Muscle of back (tissue), 11 donors: ENCODE results near the gene IL23R. TPM values are rescaled to one million over a fixed set of nuclear protein-coding genes. Genes with fewer than 3 reads are reported as not detected.
A peak's percentile ranks its signal among the peaks of the same experiment; 100 is the strongest.

Experiments used
- DNase-seq, 3 donors: peaks; one replicate each; pipeline versions ENCODE4 v3.0.0 to v3.0.0-alpha.2; 2013
- polyA plus RNA-seq, 10 donors: library from polyadenylated mRNA; unstranded; fragments of 120-200 nt; gene quantifications; one replicate each; pipeline ENCODE4 v1.2.1, GENCODE V29; 2013; ENCODE audit not compliant: insufficient read length in 10 of 10

IL23R gene
- polyA plus RNA-seq, 10 donors: 0.04 to 0.12 (median 0.10) TPM; not detected in 7

GRCh38 chr1:67298762-67299161 lies 132.5 kb downstream of the IL23R start:
- DNase-seq: no peak

- no peak for DNase-seq
These were observed 133.0 kb downstream of the IL23R start for GRCh38 chr1:67299296-67299695.

DNA sequence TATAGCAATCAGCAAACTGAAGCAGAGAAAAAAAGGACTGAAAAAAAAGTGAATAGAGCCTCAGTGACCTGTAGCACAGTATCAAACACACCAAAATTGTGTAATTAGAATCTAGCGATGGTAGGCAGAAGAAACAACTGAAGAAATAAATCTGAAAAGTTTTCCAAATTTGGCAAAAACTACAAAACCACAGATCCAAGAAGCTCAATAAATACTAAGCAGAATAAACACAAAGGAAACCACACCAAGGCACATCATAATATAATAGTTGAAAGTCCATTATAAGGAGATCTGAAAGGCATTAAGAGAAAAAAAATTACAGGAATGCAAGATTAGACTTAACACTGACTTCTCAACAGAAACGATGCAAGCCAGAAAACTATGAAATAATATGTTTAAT lies 134.3 kb downstream of the IL23R start:
- DNase-seq: no peak

- DNase-seq: no peak
These were observed 137.8 kb downstream of the IL23R start for GRCh38 chr1:67304023-67304422.

DNA sequence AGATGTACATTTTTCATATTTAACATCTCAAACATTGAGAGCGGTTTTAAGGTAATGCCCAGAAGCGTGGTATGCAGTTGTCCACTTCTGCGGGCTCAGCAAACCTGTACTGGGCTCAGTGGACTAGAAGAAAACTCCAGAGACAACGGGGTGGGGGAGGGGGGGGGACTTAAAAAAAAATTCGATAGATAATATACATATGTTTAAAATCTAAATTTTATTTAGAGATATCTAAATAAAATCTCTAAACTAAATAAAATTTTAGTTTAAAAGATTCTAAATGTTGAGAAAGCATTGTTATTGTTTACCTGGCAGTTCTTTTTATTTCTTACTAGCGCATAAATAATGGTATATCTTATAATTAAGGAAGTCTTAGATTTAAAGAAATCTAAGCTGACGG lies 140.3 kb downstream of the IL23R start:
- no peak for DNase-seq

GRCh38 chr1:67307251-67308060 lies 141.2 kb downstream of the IL23R start, which contains the start of gene IL12RB2:
Gene IL12RB2, plus strand, starts transcription at chr1:67307873. Its CDS starts 12,496 bp downstream, at chr1:67320369.
- peak in 2 of 3 donors; percentile 13 to 41 for DNase-seq

GRCh38 chr1:67308136-67308535 lies 141.9 kb downstream of the IL23R start:
- DNase-seq: peak in 1 of 3 donors; percentile 14

Other genes starting within 250 kb of the IL23R start
- 1 to 10 TPM; 2.5 to 4.9 (median 3.6) TPM for gene DNAI4, start 241.6 kb upstream of the IL23R start, polyA plus RNA-seq
- gene MIER1, start 241.5 kb upstream of the IL23R start, polyA plus RNA-seq: 10 to 100 TPM; 18.7 to 28.7 (median 23.9) TPM
- 1 to 10 TPM; 5.7 to 9.3 (median 7.9) TPM for gene SLC35D1, start 112.3 kb upstream of the IL23R start, polyA plus RNA-seq
- under 1 TPM in 1 of 10 donors, not detected in 9; 0.32 TPM for gene C1orf141, start 31.5 kb upstream of the IL23R start, polyA plus RNA-seq
- 1 to 10 TPM in 7 of 10 donors, under 1 TPM in 3; 0.69 to 3.7 (median 1.1) TPM for gene IL12RB2, start 141.4 kb downstream of the IL23R start, polyA plus RNA-seq